ENCODE data around the gene MORN1. TPM values are rescaled to one million over a fixed set of nuclear protein-coding genes. Genes with fewer than 3 reads are reported as not detected.
A peak's percentile ranks its signal among the peaks of the same experiment; 100 is the strongest.

MORN1 gene
- total and polyA plus RNA-seq, 11 donors: 2.2 to 8.2 (median 3.8) TPM

- no peak for ATAC-seq
- H3K9me3 ChIP-seq: no peaks in the 10 kb centered on the region
- H3K36me3 ChIP-seq: no peaks in the 10 kb centered on the region
- no peak overlapping the region for H3K4me3 ChIP-seq
- no peak overlapping the region for H3K27ac ChIP-seq
- peaks cover 0 to 39% (median 25%) of the 10 kb centered on the region in 12 donors for H3K4me1 ChIP-seq
- intact Hi-C loops (cut with DNase I): no loop called here
- DNase-seq: no peak
- TF ChIP-seq, protein P1, sequence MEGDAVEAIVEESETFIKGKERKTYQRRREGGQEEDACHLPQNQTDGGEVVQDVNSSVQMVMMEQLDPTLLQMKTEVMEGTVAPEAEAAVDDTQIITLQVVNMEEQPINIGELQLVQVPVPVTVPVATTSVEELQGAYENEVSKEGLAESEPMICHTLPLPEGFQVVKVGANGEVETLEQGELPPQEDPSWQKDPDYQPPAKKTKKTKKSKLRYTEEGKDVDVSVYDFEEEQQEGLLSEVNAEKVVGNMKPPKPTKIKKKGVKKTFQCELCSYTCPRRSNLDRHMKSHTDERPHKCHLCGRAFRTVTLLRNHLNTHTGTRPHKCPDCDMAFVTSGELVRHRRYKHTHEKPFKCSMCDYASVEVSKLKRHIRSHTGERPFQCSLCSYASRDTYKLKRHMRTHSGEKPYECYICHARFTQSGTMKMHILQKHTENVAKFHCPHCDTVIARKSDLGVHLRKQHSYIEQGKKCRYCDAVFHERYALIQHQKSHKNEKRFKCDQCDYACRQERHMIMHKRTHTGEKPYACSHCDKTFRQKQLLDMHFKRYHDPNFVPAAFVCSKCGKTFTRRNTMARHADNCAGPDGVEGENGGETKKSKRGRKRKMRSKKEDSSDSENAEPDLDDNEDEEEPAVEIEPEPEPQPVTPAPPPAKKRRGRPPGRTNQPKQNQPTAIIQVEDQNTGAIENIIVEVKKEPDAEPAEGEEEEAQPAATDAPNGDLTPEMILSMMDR (IDR thresholded peaks at IDR 0.05): no peak
- no peak for TF ChIP-seq POLR2A (IDR thresholded peaks at IDR 0.05)
- H3K27me3 ChIP-seq: peaks cover 0 to 6% (median 0%) of the 10 kb centered on the region in 9 donors
- 80 to 92% (median 88%) methylated on average over 9 to 21 of the region's 21 CpGs for WGBS, 4 donors
Observed at GRCh38 chr1:2326524-2326923, 64.8 kb downstream of the MORN1 start.

GRCh38 chr1:2324553-2325366 lies 66.6 kb downstream of the MORN1 start:
- peaks cover 0 to 39% (median 23%) of the 10 kb centered on the region in 12 donors for H3K4me1 ChIP-seq
- ATAC-seq (no peak), DNase-seq (no peak)
- peaks cover 0 to 8% (median 0%) of the 10 kb centered on the region in 9 donors for H3K27me3 ChIP-seq
- H3K27ac ChIP-seq: no peak overlapping the region
- TF ChIP-seq, protein P1 (IDR thresholded peaks at IDR 0.05): no peak
- no peak for TF ChIP-seq POLR2A (IDR thresholded peaks at IDR 0.05)
- H3K9me3 ChIP-seq: no peaks in the 10 kb centered on the region
- H3K4me3 ChIP-seq: no peak overlapping the region
- 88 to 91% (median 90%) methylated on average over 16 to 18 of the region's 18 CpGs for WGBS, 4 donors
- H3K36me3 ChIP-seq: no peaks in the 10 kb centered on the region
- intact Hi-C loops (cut with DNase I): loop anchor here in 3 of 10 donors (5.0 kb wide), 2 partner anchors 53 to 58 kb away; no protein-coding TSS in a partner anchor

DNA sequence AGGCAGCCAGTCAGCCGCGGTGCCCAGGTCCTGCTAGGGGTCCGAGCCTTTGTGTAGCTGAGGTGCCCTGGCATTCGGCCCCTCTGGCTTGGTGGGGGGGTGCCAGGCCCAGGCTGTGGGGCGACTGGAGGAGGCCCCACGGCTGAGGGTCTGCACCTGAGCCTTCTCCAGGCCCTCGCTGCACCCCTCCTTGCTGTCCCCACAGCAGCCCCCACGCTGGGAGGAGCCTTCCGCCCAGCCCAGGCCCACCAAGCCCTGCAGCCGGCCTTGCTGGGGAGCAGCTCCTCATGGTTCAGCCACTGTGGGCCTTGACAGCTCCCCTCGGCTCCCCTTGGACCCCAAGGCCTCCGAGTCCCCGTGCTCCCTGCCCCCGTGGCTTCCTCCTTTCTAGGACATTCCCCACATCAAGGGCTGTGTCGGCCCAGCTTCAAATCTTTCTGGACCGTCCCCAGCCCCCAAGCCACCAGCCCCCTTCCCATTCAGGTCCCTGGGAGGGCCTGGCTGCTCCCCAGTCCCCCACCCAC lies 67.8 kb downstream of the MORN1 start:
- Histone ChIP-seq H3K9me3 (no peaks in the 10 kb centered on the region), H3K4me3 (no peak overlapping the region), H3K4me1 (peaks cover 0 to 51% (median 23%) of the 10 kb centered on the region in 12 donors), H3K27me3 (peaks cover 0 to 8% (median 0%) of the 10 kb centered on the region in 9 donors), H3K27ac (peak overlapping the region in 1 of 12 donors; percentile 78), H3K36me3 (no peaks in the 10 kb centered on the region)
- 88 to 93% (median 89%) methylated on average over 11 to 16 of the region's 16 CpGs for WGBS, 4 donors
- ATAC-seq (no peak), DNase-seq (no peak)
- TF ChIP-seq POLR2A (IDR thresholded peaks at IDR 0.05): no peak
- TF ChIP-seq, protein P1 (IDR thresholded peaks at IDR 0.05): no peak
- intact Hi-C loops (cut with DNase I): loop anchor here in 3 of 10 donors (5.0 kb wide), 2 partner anchors 54 to 59 kb away; no protein-coding TSS in a partner anchor
